Stimulated activated CD4-positive, alpha-beta T cell treated with anti-CD3 and anti-CD28 coated beads, Interleukin-4, amount 100 ng/mL, for 1 hour (primary cell): ENCODE results near the gene DMP1.
A peak's percentile ranks its signal among the peaks of the same experiment; 100 is the strongest.

Source experiments
- DNase-seq: peaks from one replicate; pipeline ENCODE4 v3.0.0-alpha.2; 2020

The DMP1 gene

GRCh38 chr4:87649980-87650379 lies at the start of gene DMP1:
TSS of gene DMP1 (plus strand) at chr4:87650280. CDS start at chr4:87656493, 6,213 bp downstream.
- no peak for DNase-seq

- no peak for DNase-seq
Observed at GRCh38 chr4:87601361-87601760, 48.7 kb upstream of the DMP1 start.

DNA sequence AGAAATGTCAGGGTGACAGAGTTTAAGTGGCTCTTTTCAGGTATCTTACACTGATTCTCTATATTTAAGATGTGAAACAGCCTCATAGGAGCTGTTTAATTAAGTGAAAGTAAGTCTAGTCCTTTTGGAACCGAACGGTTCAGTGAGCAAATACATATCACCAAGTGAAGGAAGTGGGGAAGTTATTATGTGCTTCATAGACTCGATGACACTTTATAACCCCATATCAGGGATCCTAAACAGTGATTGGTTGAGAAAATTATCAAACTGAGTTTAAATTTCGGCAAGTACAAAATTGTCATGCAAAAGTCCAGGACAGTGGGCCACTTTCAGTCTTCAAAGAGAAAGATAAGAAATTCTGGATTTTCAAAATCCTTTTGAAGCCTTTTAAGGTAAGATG lies 41.9 kb upstream of the DMP1 start, which contains the start of gene DSPP:
Gene DSPP (plus strand): TSS at position 301 of the 400 bp plus-strand sequence. CDS start 2,380 bp downstream, outside the sequence.
- no peak for DNase-seq

DNA sequence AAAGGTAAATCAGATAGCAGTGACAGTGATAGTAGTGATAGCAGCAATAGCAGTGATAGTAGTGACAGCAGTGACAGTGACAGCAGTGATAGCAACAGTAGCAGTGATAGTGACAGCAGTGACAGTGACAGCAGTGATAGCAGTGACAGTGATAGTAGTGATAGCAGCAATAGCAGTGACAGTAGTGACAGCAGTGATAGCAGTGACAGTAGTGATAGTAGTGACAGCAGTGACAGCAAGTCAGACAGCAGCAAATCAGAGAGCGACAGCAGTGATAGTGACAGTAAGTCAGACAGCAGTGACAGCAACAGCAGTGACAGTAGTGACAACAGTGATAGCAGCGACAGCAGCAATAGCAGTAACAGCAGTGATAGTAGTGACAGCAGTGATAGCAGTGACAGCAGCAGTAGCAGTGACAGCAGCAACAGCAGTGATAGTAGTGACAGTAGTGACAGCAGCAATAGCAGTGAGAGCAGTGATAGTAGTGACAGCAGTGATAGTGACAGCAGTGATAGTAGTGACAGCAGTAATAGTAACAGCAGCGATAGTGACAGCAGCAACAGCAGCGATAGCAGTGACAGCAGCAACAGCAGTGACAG lies 35.7 kb upstream of the DMP1 start:
- no peak for DNase-seq

- no peak for DNase-seq
Observed at GRCh38 chr4:87616268-87616667, 33.8 kb upstream of the DMP1 start.

GRCh38 chr4:87620086-87620485 lies 30.0 kb upstream of the DMP1 start:
- no peak for DNase-seq

DNA sequence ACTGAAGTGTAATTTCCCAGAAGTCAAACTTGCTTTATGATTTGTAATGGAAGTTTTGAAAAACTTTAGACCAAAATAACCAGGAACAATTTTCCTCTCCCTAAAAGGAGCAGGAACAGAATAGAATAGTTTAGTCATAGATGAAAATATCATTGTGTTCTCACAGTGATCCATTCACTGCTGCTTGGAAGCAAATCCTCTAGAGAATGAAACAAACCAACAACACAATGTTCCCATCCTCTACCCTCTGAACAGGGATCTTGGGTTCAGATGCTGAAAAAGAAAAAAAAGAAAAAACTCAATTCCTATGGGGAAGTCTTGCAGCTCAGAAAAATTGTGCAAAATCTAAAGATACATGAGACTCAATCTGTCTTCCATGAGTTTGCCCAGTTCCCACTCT lies 29.6 kb upstream of the DMP1 start:
- DNase-seq, result no peak

GRCh38 chr4:87622303-87622702 lies 27.8 kb upstream of the DMP1 start:
- no peak for DNase-seq

- DNase-seq, result no peak
Observed at GRCh38 chr4:87624698-87625097, 25.4 kb upstream of the DMP1 start.

- DNase-seq, result no peak
Observed at GRCh38 chr4:87631668-87632067, 18.4 kb upstream of the DMP1 start.

- DNase-seq, result no peak
Observed at GRCh38 chr4:87632469-87632868, 17.6 kb upstream of the DMP1 start.

DNA sequence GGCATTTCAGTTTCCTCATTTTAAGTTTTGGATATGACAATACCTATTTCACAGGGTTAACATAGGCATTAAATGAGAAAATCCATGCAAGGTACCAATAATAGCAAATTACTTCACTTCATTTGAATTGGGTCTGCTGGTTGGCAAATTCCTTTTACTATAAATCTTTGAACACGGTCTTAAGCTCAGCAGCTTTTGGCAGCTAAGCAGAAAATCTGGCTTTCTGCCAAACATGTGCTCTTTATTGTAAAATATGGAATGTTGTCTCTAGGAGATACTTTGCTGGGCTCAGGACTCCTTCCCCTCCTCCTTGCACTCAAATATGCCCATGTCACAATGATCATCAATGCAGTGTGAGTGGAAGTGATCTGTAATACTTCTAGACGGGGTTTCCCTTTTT lies 16.8 kb upstream of the DMP1 start:
- no peak for DNase-seq

DNA sequence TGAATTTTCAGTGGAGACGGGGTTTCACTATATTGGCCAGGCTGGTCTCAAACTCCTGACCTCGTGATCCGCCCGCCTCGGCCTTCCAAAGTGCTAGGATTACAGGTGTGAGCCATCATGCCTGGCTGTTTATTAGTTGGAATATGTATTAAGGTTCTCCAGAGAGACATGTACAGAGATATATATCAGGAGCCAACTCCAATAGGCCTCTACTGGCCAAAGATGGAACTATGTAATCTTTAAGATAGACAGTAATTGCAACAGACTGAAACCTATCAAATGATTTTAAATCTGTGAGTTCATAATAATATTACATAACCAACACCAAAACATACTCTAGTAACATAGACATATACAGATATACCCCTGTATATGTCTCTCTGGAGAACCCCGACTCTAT lies 5.8 kb upstream of the DMP1 start:
- no peak for DNase-seq

GRCh38 chr4:87650938-87651337 lies 858 bp downstream of the DMP1 start:
- DNase-seq, result no peak

DNA sequence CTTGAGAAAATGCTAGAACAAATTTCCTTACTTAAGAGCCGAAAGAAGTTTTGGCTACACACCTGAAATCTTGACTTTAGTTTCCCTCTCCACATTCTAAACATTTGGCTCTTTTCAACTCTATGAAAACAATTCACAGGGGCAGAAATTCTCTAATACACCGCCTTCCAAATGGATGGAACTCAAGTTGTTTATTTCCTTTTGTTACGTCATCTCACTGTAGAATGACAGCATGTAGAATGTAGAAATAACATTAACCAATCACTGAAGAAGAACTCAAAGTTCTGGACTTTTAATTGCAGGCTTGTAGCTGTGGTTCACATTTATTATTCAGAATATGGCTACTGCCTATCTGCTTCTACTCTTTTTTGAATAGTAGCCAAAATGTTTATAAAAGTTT lies 1.9 kb downstream of the DMP1 start:
- DNase-seq, result no peak

- DNase-seq, result no peak
Observed at GRCh38 chr4:87654487-87655044, 4.5 kb downstream of the DMP1 start.

DNA sequence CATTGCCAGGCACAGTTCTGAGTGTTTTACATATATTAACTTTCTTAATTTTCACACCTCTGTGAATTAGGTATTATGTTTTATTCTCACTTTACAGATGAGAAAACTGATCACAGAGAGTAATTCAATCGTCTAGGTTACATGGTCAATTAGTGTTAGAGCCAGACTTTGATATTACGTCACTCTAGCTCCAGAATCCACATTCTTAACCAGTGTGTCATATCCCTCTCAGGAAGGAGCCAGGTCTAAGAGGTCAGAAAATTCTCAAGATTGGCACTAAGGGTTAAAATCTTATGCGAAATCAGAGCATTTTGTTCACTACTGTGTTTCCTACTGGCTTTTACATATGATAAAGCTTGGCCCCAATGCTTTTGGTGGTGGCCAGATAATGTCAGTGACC lies 7.4 kb downstream of the DMP1 start:
- DNase-seq, result no peak

GRCh38 chr4:87659247-87659931 lies 9.3 kb downstream of the DMP1 start:
- DNase-seq, result no peak

GRCh38 chr4:87662871-87663270 lies 12.8 kb downstream of the DMP1 start:
- no peak for DNase-seq

- no peak for DNase-seq
Observed at GRCh38 chr4:87669373-87669772, 19.3 kb downstream of the DMP1 start.

DNA sequence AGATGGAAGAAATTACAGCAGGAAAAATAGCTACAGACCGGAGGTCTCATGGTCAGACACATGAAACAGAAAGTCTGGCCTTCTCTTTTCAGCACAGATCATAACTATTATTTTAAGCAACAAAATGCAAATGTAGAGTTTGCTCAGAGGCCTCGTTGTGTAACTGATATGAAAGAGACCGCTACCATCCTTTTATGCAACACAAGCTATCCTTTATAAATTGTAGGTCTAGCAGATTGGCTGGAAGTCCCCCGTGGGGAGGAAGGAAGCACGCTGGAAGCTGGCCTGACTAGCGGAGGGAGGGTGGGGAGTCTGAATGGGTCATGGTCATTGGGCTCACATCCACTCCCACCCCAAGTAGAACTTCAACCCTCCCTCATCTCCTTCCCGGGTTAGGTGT lies 27.7 kb downstream of the DMP1 start:
- no peak for DNase-seq

GRCh38 chr4:87679449-87680169 lies 29.5 kb downstream of the DMP1 start:
- peak; percentile 21 for DNase-seq

GRCh38 chr4:87680271-87680670 lies 30.2 kb downstream of the DMP1 start:
- no peak for DNase-seq

GRCh38 chr4:87688316-87688715 lies 38.2 kb downstream of the DMP1 start:
- DNase-seq, result no peak
